Measurements from ENCODE around the gene COL6A6.

Gene COL6A6

DNA sequence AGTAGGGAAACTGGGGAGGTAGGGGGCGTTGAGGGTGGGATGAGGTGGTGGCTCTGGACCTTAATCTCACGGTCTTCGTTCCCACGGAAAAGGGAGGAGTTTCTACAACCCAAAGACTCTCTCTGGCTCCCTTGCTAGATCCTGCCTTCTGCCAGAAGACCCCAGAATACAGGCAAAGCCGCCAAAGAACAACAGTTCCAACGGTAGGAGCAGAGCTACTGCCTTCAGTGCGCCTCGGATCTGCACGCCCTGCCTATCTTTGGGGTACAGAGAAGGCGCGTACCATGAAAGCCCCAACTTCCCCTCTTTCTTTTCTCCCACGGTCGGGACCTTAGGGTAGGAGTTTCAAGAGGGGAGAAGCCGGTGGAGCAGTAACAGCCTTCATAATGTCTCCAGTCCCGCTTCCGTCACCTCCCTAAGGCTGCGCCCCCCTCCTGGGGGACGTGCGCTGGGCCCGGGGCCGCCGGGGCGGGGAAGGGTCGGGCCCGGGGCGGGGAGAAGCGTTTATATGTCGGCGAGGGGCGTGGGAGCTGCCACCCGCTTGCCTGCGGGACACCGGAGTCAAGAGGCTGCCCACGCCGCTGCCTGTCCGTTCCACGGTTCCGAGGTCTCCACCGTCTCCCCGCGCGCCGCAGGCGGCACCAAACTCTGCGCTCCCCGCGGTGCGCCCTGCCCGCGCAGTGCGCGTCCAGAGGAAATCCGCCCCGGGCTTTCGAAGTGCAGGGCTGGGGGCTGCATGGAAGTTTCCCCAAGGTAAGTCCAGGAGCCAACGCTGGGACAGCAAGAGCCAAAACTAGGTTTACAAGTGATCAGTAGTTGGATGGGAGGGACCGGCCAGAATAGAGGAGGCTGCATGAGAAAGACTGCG lies at the start of gene COL6A6:
TSS of gene COL6A6 (plus strand) at position 533 of the 868 bp plus-strand sequence. CDS start 43,188 bp downstream, outside the sequence.
- DNase-seq = no peak

DNA sequence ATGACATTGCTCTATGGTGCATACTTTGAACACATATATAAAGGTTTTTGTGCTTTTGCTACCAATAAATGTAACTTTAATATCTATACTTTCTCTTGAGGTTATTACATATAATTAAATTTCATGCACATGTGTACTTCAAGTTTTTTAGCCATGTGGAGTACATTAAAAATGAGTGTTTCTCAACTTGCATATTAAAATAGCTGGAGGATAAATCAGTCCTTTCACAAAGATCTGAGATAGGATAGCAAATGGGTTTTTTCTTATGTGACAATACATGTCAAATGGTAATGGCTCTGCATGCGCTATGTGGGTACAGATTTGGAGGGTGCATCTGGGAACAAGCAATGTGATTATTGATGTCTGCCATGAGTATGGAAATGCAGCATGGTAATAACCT lies 48.7 kb upstream of the COL6A6 start:
- no peak for DNase-seq

- no peak for DNase-seq
These were observed 46.9 kb upstream of the COL6A6 start for GRCh38 chr3:130470126-130470525.

GRCh38 chr3:130473416-130473815 lies 43.6 kb upstream of the COL6A6 start:
- DNase-seq = no peak

DNA sequence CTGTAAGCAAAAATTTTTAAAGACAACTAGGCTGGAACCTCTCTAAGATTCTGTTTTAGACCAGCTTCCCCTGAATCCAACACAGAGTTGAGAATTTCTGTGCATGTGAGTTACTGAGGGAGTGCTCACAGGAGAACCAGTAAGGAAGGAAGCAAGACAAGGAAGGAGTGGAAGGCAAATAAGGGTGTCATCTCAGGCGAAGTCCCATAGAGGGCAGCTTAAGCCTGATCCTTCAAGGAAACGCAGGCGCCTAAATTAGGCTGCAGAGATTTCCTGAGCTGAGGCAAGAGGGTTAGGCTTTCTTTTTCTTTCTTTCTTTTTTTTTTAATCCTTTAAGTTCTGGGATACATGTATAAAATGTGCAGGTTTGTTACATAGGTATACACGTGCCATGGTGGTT lies 36.2 kb upstream of the COL6A6 start:
- no peak for DNase-seq

DNA sequence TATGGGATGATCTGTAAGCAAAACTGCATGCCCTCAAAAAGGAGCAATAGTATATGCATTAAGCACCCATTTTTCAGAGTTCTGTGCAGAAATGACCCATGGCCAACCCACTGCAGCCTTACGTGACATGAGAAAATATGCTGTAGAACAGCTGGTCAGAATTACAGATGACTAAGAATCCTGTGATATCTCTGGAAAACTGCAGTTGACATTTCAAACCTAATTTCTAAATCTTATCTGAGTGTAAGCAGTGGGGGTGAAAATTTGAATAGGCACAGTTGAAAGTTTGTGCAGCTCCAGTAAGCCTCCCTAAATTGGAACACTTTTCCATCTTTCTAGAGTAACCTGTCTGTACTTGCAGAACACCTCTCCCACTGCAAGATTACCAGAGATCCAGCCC lies 28.7 kb upstream of the COL6A6 start:
- no peak for DNase-seq

- DNase-seq = no peak
These were observed 28.1 kb upstream of the COL6A6 start for GRCh38 chr3:130488769-130489450.

DNA sequence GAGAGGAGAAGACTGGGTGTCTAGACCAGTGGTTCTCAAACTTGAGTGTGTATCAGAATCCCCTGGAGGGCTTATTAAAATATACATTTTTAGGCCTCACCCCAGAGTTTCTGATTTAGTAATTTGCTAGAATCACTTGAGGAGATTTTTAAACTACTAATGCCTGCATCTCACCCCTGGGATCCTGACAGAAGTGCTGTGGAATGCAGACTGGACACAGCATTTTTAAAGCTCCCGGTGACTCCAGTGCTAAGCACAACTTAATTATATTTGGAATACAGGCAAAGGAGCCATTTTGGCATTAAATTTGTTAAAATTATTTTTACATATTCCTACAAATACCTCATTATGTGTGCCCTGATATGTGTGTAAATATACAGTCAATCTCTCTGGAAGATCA lies 26.7 kb upstream of the COL6A6 start:
- DNase-seq = no peak

GRCh38 chr3:130491431-130491830 lies 25.5 kb upstream of the COL6A6 start:
- DNase-seq = no peak

DNA sequence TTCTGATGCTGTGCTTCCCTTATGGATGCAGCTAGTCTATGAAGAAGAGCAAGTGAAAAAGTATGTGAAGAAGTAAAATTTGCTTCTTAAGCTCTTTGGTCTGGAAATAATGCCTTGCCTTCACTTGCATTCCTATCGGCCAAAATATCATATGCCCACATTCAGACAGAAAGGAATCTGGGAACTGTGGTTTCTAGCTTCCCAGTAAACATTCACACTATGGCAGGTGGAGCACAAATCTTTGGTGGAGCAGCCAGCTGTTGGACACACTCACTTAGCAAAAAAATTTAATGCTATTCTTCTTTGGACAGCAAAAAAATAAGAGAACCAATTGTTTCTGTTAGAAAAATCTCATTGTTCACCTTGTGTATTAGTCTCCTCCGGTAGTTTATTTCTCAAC lies 12.3 kb upstream of the COL6A6 start:
- no peak for DNase-seq

DNA sequence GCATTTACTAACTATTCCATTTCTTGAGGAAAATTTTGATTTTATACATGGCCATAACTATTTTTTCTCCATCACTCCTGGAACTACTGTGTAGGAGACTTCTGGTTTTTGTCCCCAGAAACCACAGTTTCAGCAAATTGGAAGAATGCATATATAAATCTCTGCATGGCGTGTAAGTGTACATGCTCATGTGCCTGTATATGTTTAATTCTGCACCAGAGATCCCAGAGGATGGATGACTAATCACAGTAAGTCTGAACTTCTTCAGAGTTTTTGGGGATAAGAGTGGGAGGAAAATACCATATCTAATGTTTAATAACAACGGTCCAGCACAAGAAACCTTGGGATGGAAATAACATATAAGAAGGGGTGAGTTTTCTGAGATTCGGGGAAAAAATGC lies 10.9 kb upstream of the COL6A6 start:
- no peak for DNase-seq

- DNase-seq = no peak
These were observed 9.2 kb upstream of the COL6A6 start for GRCh38 chr3:130507746-130508145.

GRCh38 chr3:130509008-130509407 lies 8.0 kb upstream of the COL6A6 start:
- DNase-seq = no peak

- no peak for DNase-seq
These were observed 2.3 kb upstream of the COL6A6 start for GRCh38 chr3:130514681-130515080.

DNA sequence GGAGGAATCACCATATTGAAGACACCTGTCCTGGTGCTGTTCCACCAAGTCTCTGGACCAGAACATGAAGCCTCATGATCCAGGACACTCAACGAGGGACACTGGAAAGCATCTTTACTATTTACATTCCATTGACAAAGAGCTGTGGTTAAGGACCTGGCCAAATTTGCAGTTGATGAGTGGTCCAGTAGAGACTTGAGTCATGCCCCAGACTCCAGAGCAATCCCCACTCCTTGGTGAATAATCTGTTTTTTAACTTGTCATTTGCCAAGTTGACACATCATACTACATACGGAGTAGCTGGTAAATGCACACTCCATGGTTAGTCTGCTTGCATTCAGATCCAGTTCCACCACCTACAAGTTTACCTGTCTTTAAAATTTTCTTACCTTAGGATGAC lies 1.2 kb upstream of the COL6A6 start:
- DNase-seq = no peak

GRCh38 chr3:130517602-130518001 lies 625 bp downstream of the COL6A6 start:
- no peak for DNase-seq

DNA sequence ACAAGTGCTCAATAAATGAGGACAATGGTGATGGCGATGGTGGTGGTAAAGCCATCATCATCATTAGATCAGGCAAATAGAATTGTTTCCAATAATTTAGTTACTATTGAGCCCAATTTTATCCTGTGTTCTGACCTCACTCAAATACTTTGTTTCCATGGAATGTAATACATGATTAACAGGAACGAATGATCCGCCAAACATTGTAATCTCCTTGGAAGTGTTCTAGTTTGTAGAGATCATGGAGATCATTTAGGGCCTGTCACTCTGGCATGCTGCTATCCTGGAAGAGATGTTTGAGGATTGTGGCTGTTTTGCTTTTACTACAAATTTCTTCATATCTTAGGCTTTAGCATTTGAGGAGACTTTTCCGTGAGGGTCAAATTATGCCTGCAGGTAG lies 2.8 kb downstream of the COL6A6 start:
- DNase-seq = no peak

DNA sequence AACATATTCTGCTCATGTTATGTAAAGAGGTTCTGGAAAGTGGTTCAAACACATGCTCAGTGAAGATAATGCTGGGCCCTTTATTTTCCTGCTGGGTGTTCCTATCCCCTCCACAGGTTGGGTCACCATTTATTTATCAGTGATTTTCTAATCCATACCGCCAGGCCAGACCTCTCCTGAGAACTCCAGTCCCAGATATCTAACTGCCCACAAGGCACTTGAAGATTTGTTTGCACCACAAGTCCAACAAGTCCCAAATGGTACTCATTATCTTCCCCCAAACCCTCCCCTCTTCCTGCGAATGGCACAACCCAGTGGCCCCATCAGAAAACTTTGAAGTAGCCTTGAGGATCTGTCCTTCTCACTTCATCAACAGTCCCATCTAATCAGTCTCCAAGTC lies 5.4 kb downstream of the COL6A6 start:
- DNase-seq = no peak

GRCh38 chr3:130527426-130527825 lies 10.4 kb downstream of the COL6A6 start:
- DNase-seq = no peak

GRCh38 chr3:130528120-130528519 lies 11.1 kb downstream of the COL6A6 start:
- DNase-seq = no peak

- no peak for DNase-seq
These were observed 12.7 kb downstream of the COL6A6 start for GRCh38 chr3:130529486-130530215.

DNA sequence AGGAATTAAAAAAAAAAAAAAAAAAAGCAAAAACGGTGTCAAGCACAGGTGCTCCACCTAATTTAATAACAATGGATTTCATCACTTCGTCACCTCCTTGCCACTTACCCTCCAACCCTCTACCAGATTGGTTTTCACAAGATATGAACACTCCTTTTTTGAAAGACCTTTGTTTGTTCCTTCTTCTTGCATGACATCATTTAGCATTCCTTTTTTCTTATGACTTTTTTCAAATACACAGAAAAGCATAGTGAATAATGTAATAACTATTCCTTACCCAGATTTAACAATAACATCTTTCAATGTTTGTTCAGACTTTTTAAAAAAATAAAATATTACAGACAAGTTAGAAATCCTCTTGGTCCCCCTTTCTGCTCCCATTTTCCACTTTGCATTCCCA lies 16.3 kb downstream of the COL6A6 start:
- DNase-seq = no peak

DNA sequence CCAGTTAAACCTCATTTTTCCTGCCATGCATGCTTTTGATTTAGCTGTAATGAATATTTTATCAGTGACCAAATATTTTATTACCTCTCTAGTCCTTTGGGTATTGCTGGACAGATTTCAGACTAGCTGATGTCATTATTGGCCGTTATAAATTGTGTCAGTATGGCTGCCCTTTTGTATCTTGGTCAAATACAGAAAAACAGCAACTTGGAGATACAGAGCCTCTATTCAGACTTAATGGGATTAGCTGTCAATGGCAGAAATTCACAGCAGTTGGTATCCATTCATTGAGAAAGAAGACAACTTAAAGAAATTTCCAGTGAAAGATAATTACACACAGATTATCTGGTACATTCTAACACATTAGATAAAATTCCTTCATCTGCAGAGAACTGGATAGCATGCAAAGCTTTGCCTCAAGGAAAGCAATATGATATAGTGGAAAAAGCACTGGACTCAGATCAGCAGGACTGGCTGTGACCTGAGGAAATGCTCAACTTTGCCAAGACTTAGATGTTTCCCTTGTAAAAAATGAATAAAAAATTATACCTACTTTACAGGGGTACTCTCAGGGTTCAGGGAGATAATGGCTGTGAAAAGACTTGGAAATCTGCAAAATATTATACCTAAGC lies 20.8 kb downstream of the COL6A6 start:
- no peak for DNase-seq
